ENCODE data around the gene CIB2. TPM values are rescaled to one million over a fixed set of nuclear protein-coding genes. Genes with fewer than 3 reads are reported as not detected.

CIB2 gene
- total RNA-seq, 1 experiment from 2014 or later, result 43.2 TPM

GRCh38 chr15:78082106-78082742 lies 49.0 kb downstream of the CIB2 start:
- no peak overlapping the region for H2BK20ac ChIP-seq (ENCODE audit: low read depth, low read length, poor library complexity, severe bottlenecking)
- H3K9me3 ChIP-seq (ENCODE audit: control insufficient read depth, low read depth, low read length), result no peaks in the 10 kb centered on the region
- no peak for DNase-seq
- WGBS (ENCODE audit: extremely low coverage, insufficient read length, low lambda C conversion rate), result no CpG with 5 or more reads among the region's 5 CpGs
- no peak overlapping the region for H3K4ac ChIP-seq (ENCODE audit: low read depth, low read length)
- H3K79me1 ChIP-seq (ENCODE audit: insufficient read depth, low read depth, low read length, poor library complexity, severe bottlenecking), result no peaks in the 10 kb centered on the region
- H3K18ac ChIP-seq (ENCODE audit: insufficient read length, low read depth, low read length), result no peak overlapping the region
- no peak overlapping the region for H3K27ac ChIP-seq (ENCODE audit: insufficient read length, low read depth, low read length)
- H2BK120ac ChIP-seq (ENCODE audit: low read depth, low read length, poor library complexity, severe bottlenecking), result no peak overlapping the region
- no peak overlapping the region for H3K56ac ChIP-seq (ENCODE audit: insufficient read length, low read depth, low read length)
- H3K4me3 Mint-ChIP-seq, result no peak overlapping the region
- no peak overlapping the region for H2BK12ac ChIP-seq (ENCODE audit: insufficient read length, low read depth, low read length)
- H3K79me2 ChIP-seq (ENCODE audit: insufficient read depth, low read length), result no peaks in the 10 kb centered on the region
- peaks cover 3% of the 10 kb centered on the region for H3K23me2 ChIP-seq (ENCODE audit: insufficient read length, low read depth, low read length, poor library complexity, severe bottlenecking)
- no peak overlapping the region for H4K8ac ChIP-seq (replicated peaks; ENCODE audit: insufficient read length, low read depth, low read length)
- H3K9me3 Mint-ChIP-seq, result no peaks in the 10 kb centered on the region
- H3K27me3 Mint-ChIP-seq (ENCODE audit: low read depth), result peaks cover 2% of the 10 kb centered on the region
- H4K20me1 ChIP-seq (ENCODE audit: control insufficient read depth, insufficient read depth, insufficient read length), result no peaks in the 10 kb centered on the region
- H3K27ac Mint-ChIP-seq, result peak overlapping the region in 1 of 3 experiments; percentile 90; a peak in 1 of 7 replicates
- no peak overlapping the region for H4K91ac ChIP-seq (ENCODE audit: insufficient read length, low read depth, low read length)
- H3K4me1 ChIP-seq (ENCODE audit: insufficient read depth, low read length), result no peaks in the 10 kb centered on the region
- H3K27me3 ChIP-seq (ENCODE audit: insufficient read depth, low read length), result no peaks in the 10 kb centered on the region
- no peak overlapping the region for H3T11ph ChIP-seq (ENCODE audit: low read length)
- H2BK5ac ChIP-seq (ENCODE audit: insufficient read length, low read length), result no peak overlapping the region
- H2AK5ac ChIP-seq (ENCODE audit: insufficient read length, low read length), result no peak overlapping the region
- H3K36me3 Mint-ChIP-seq (ENCODE audit: insufficient read depth in 1 of 3, low read depth in 3 of 3), result no peaks in the 10 kb centered on the region
- no peak overlapping the region for H3K9ac ChIP-seq (ENCODE audit: extremely low read depth, insufficient read length, low read length)
- no peak overlapping the region for H2BK15ac ChIP-seq (ENCODE audit: low read depth, low read length)
- peaks cover 3% of the 10 kb centered on the region in 2 experiments; a peak in 1 of 4 replicates for H3K4me1 Mint-ChIP-seq
- no peak overlapping the region for H2AFZ ChIP-seq (ENCODE audit: low read length)
- no peak overlapping the region for H3K23ac ChIP-seq (ENCODE audit: insufficient read length, low read depth, low read length)
- H3K14ac ChIP-seq (ENCODE audit: insufficient read depth, low read length), result no peak overlapping the region
- H3K4me2 ChIP-seq (ENCODE audit: insufficient read depth, insufficient read length, low read length), result no peak overlapping the region
- no peak for TF ChIP-seq CTCF (conservative IDR thresholded peaks at IDR 0.05)
- no peak overlapping the region for H4K5ac ChIP-seq (ENCODE audit: insufficient read length, low read depth, low read length)
